Neural cell (in vitro differentiated cells): ENCODE results near the gene TMEM175. TPM values are rescaled to one million over a fixed set of nuclear protein-coding genes. Genes with fewer than 3 reads are reported as not detected.

ENCODE experiments used
- H2AFZ ChIP-seq: fragments of 200-600, 300-800 bp; sonication (generic), shearing (Covaris generic); 2 replicates; pipeline ENCODE4 v1.6.0; 2014; ENCODE audit warnings: low read depth, mild to moderate bottlenecking, antibody characterized with exemption, low read length, moderate library complexity
- H3F3A ChIP-seq: fragments of 200-600 bp; shearing (Covaris generic); 2 replicates; pipeline ENCODE4 v1.6.1; 2016; ENCODE audit warnings: mild to moderate bottlenecking, moderate library complexity, mixed read lengths, antibody characterized with exemption, low read length; ENCODE audit not compliant: insufficient read depth, poor library complexity, severe bottlenecking
- H3K27ac ChIP-seq: fragments of 200-600, 300-800 bp; sonication (generic), shearing (Covaris generic); 2 replicates; pipeline ENCODE4 v1.5.1; 2014; ENCODE audit warnings: mild to moderate bottlenecking, low read length, moderate library complexity
- H3K27me3 ChIP-seq: fragments of 300-800, 200-600 bp; sonication (generic), shearing (Covaris generic); 2 replicates; pipeline ENCODE4 v1.6.0; 2014; ENCODE audit warnings: mild to moderate bottlenecking, low read depth, low read length, moderate library complexity; ENCODE audit not compliant: insufficient read depth
- H3K36me3 ChIP-seq: fragments of 300-800, 200-600 bp; sonication (generic), shearing (Covaris generic); 2 replicates; pipeline ENCODE4 v1.5.1; 2014; ENCODE audit warnings: mild to moderate bottlenecking, antibody characterized with exemption, low read length, moderate library complexity; ENCODE audit not compliant: insufficient read depth
- H3K4me2 ChIP-seq: fragments of 300-800, 200-600 bp; sonication (generic), shearing (Covaris generic); 2 replicates; pipeline ENCODE4 v1.6.0; 2014; ENCODE audit warnings: mild to moderate bottlenecking, low read length
- H3K4me3 ChIP-seq: fragments of 300-800, 200-600 bp; sonication (generic), shearing (Covaris generic); 2 replicates; pipeline ENCODE4 v1.5.1; 2014; ENCODE audit warnings: mild to moderate bottlenecking, low read length, moderate library complexity
- H3K79me2 ChIP-seq: fragments of 200-600 bp; shearing (Covaris generic); replicated peaks from 2 replicates; pipeline ENCODE4 v1.6.0; 2014; ENCODE audit warnings: mild to moderate bottlenecking, low read length, moderate library complexity; ENCODE audit not compliant: insufficient read depth
- H3K9ac ChIP-seq: fragments of 300-800, 200-600 bp; sonication (generic), shearing (Covaris generic); 2 replicates; pipeline ENCODE4 v1.6.1; 2016; ENCODE audit warnings: mild to moderate bottlenecking, low read length, mixed read lengths
- H3K9me2 ChIP-seq: fragments of 200-600 bp; shearing (Covaris generic); 2 replicates; pipeline ENCODE4 v1.6.1; 2016; ENCODE audit warnings: mild to moderate bottlenecking, low read length, mixed read lengths; ENCODE audit not compliant: insufficient read depth
- H3K9me3 ChIP-seq: fragments of 200-600, 300-800 bp; sonication (generic), shearing (Covaris generic); 2 replicates; pipeline ENCODE4 v1.6.1; 2016; ENCODE audit warnings: mild to moderate bottlenecking, mixed run types, low read length, moderate library complexity, mixed read lengths
- H4K20me1 ChIP-seq: fragments of 200-600 bp; shearing (Covaris generic); 2 replicates; pipeline ENCODE4 v1.6.1; 2016; ENCODE audit warnings: mild to moderate bottlenecking, mixed run types; ENCODE audit not compliant: insufficient read depth
- EP300 ChIP-seq: fragments of 450-650 bp; conservative IDR thresholded peaks from 2 replicates; pipeline ENCODE4 v1.6.1; 2014; ENCODE audit warnings: antibody characterized with exemption, mild to moderate bottlenecking, moderate library complexity; ENCODE audit not compliant: poor library complexity, severe bottlenecking
- EZH2 ChIP-seq: fragments of 200-600, 300-800 bp; shearing (Covaris generic), sonication (generic); IDR thresholded peaks from 2 replicates; pipeline ENCODE4 v1.6.1; 2014; ENCODE audit warnings: antibody characterized with exemption, low read length, borderline replicate concordance, mild to moderate bottlenecking; ENCODE audit not compliant: insufficient read depth, poor library complexity, severe bottlenecking
- MXI1 ChIP-seq: fragments of 450-650 bp; conservative IDR thresholded peaks from 2 replicates; pipeline ENCODE4 v1.6.1; 2014; ENCODE audit warnings: antibody characterized with exemption, mild to moderate bottlenecking; ENCODE audit not compliant: poor library complexity, severe bottlenecking
- POLR2AphosphoS5 ChIP-seq: IDR thresholded peaks from 2 replicates; pipeline ENCODE4 v1.6.1; 2012
- RAD21 ChIP-seq: fragments of 450-650 bp; conservative IDR thresholded peaks from 2 replicates; pipeline ENCODE4 v1.6.1; 2014; ENCODE audit warnings: antibody characterized with exemption, mild to moderate bottlenecking, moderate library complexity
- SMC3 ChIP-seq: fragments of 450-650 bp; conservative IDR thresholded peaks from 2 replicates; pipeline ENCODE4 v1.6.1; 2014; ENCODE audit warnings: antibody characterized with exemption, mild to moderate bottlenecking, moderate library complexity; ENCODE audit not compliant: poor library complexity
- TAF1 ChIP-seq: IDR thresholded peaks from 2 replicates; pipeline ENCODE4 v1.6.1; 2012; ENCODE audit warnings: low read depth
- polyA plus RNA-seq: library from polyadenylated mRNA; depleted of rRNA; stranded (reverse); fragments of >200 nt; gene quantifications from 2 replicates; pipeline ENCODE4 v1.2.3, GENCODE V29; 2014
- TF ChIP-seq, protein P1 (sequence below): fragments of 450-650 bp; IDR thresholded peaks from 2 replicates; pipeline ENCODE4 v1.5.1; 2014; ENCODE audit warnings: antibody characterized with exemption, mild to moderate bottlenecking, moderate library complexity; ENCODE audit not compliant: poor library complexity, severe bottlenecking
- TF ChIP-seq, protein P2 (sequence below): IDR thresholded peaks from 2 replicates; pipeline ENCODE4 v1.6.1; 2012; ENCODE audit warnings: borderline replicate concordance

The TMEM175 gene
- polyA plus RNA-seq, 1 donor from 2014 or later: 36.9 TPM

DNA sequence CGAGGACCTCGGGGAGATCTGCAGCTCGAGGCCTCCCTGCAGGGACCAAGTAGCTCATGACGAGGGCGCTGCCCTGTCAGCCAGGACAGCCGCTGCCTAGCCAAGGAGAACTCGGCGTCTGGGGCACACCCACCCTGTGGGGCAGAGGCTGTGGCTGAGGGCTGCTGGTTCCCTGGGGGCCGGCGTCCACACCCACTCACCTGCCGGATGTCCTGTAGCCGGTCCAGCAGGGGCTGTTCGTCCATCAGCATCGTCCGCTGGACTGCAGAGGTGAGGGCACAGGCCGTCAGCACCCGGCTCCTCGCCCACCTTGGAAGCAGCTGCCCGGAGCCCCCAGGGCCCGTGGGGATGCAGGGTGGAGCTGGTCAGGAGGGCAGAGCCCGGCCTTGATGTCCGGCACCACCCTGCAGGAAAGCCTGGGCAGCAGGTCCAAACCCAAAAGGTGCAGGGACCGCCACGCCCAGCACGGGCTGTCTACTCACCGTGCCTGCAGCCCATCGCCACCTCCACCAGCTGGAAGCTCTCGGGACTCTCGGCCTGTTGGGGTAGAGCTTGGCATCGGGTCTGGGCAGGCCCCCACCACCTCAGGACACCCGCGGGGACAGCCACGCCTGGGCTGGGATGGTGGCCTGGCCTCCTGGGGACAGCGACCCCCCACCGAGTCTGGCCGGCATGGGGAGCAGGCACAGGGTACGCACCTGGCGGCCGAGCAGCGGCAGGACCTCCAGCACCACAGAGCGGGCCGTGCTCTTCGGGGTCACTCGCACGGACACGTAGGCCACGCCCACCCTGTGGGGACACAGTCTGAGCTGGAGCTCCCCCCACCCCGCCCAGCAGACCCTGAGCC lies 34.2 kb downstream of the TMEM175 start:
- Histone ChIP-seq H2AFZ (no peak overlapping the region), H3K9ac (no peak overlapping the region), H3K9me2 (no peaks in the 10 kb centered on the region), H3K4me3 (no peak overlapping the region), H3F3A (no peaks in the 10 kb centered on the region), H3K36me3 (no peaks in the 10 kb centered on the region), H3K27ac (no peak overlapping the region), H3K79me2 (no peaks in the 10 kb centered on the region), H3K4me2 (no peak overlapping the region), H3K27me3 (peaks cover 8% of the 10 kb centered on the region), H4K20me1 (no peaks in the 10 kb centered on the region), H3K9me3 (no peaks in the 10 kb centered on the region)
- TF ChIP-seq TAF1 (no peak), EP300 (no peak), EZH2 (no peak), POLR2AphosphoS5 (no peak), RAD21 (no peak), MXI1 (no peak), SMC3 (no peak)
- TF ChIP-seq, protein P1, sequence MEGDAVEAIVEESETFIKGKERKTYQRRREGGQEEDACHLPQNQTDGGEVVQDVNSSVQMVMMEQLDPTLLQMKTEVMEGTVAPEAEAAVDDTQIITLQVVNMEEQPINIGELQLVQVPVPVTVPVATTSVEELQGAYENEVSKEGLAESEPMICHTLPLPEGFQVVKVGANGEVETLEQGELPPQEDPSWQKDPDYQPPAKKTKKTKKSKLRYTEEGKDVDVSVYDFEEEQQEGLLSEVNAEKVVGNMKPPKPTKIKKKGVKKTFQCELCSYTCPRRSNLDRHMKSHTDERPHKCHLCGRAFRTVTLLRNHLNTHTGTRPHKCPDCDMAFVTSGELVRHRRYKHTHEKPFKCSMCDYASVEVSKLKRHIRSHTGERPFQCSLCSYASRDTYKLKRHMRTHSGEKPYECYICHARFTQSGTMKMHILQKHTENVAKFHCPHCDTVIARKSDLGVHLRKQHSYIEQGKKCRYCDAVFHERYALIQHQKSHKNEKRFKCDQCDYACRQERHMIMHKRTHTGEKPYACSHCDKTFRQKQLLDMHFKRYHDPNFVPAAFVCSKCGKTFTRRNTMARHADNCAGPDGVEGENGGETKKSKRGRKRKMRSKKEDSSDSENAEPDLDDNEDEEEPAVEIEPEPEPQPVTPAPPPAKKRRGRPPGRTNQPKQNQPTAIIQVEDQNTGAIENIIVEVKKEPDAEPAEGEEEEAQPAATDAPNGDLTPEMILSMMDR: no peak
- TF ChIP-seq, protein P2, sequence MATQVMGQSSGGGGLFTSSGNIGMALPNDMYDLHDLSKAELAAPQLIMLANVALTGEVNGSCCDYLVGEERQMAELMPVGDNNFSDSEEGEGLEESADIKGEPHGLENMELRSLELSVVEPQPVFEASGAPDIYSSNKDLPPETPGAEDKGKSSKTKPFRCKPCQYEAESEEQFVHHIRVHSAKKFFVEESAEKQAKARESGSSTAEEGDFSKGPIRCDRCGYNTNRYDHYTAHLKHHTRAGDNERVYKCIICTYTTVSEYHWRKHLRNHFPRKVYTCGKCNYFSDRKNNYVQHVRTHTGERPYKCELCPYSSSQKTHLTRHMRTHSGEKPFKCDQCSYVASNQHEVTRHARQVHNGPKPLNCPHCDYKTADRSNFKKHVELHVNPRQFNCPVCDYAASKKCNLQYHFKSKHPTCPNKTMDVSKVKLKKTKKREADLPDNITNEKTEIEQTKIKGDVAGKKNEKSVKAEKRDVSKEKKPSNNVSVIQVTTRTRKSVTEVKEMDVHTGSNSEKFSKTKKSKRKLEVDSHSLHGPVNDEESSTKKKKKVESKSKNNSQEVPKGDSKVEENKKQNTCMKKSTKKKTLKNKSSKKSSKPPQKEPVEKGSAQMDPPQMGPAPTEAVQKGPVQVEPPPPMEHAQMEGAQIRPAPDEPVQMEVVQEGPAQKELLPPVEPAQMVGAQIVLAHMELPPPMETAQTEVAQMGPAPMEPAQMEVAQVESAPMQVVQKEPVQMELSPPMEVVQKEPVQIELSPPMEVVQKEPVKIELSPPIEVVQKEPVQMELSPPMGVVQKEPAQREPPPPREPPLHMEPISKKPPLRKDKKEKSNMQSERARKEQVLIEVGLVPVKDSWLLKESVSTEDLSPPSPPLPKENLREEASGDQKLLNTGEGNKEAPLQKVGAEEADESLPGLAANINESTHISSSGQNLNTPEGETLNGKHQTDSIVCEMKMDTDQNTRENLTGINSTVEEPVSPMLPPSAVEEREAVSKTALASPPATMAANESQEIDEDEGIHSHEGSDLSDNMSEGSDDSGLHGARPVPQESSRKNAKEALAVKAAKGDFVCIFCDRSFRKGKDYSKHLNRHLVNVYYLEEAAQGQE: no peak

DNA sequence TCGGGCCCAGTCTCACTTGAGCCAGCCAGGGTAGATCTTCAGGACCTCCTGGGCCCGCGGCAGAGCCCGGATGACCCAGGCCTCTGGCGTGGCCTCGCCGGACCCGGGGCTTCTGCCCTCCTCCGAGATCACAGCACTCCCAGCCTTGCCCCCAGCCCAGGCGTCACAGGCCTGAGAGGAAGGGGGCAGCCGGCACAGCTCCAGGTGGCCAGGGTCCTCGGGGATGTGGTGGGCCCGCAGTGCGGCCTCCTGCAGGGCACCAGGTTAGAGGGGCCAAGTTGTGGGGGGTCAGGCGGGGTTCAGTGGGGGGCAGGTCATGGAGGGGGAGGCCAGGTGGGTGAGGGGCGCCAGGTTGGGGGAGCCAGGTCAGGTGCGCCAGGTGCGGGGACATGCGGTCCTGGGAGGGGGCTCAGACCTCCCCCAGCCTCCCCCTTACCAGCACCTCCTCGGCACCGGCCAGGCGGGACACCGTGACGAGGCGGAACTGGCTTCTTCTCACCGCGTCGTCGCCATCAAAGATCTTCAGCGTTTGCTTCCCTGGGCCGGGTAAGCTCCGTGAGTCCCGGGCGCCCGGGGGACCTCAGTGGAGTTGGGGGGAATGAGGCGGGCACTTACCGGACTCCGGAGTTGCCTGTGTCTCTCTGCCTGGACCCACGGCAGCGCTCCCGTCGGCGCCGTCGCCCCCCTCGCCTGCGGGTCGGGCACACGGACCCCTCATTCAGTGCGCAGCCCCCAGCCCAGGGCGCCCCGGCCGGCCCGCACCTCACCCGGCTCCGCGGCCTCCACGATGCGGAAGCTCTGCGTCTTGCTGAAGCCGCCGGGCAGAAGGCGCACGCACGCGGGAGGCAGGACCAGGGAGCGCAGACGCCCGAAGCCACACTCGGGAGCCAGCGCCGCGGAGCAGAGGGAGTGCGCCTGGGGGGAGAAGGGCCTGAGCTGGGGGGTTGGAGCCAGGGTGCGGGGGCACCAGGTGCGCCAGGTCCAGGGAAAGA lies 35.1 kb downstream of the TMEM175 start:
- Histone ChIP-seq H3K9me3 (no peaks in the 10 kb centered on the region), H3F3A (no peaks in the 10 kb centered on the region), H3K9ac (no peak overlapping the region), H3K9me2 (no peaks in the 10 kb centered on the region), H3K27ac (no peak overlapping the region), H2AFZ (no peak overlapping the region), H3K4me2 (no peak overlapping the region), H3K79me2 (no peaks in the 10 kb centered on the region), H3K36me3 (no peaks in the 10 kb centered on the region), H4K20me1 (no peaks in the 10 kb centered on the region), H3K4me3 (no peak overlapping the region), H3K27me3 (peaks cover 8% of the 10 kb centered on the region)
- no peak for TF ChIP-seq EP300
